HG03045 (cell line): ENCODE data around the gene LAMA3.

Experiments used
- ATAC-seq: cut with Tn5 transposase; IDR thresholded peaks from one replicate; pipeline ENCODE4 v1.9.1; 2021; ENCODE audit warnings: mild to moderate bottlenecking, moderate library complexity; ENCODE audit not compliant: unreplicated experiment

LAMA3 gene

DNA sequence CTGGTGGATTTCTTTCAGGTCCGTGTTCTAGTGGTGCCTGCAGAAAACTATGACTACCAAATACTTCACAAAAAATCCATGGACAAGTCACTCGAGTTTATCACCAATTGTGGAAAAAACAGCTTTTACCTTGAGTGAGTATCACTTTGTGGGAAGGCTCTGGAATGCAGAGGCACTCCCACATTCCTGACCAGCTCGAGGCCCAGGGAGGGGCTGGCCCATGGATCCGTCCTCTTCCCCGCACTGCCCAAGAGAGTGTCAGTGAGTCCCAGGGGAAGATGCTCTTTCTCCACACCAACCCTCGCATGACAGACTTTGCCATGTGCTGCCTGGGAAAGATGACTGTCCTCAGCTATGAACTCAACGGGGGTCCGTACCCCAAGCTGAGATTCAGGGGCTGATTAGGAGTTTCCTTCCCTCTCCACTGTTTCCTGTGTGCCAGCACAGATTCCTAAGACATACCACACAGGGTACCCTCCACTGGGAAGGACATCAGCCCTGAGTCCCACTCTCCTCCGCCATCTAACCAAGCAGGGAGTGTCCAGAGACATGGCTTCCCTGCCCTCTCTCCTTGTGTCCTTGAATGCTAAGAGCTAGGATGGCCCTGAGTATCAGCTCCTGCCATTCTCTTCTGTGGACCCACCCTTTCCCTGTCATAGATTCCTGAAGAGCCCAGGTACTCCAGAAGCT is 155.9 kb downstream of the LAMA3 start:
- ATAC-seq = no peak

DNA sequence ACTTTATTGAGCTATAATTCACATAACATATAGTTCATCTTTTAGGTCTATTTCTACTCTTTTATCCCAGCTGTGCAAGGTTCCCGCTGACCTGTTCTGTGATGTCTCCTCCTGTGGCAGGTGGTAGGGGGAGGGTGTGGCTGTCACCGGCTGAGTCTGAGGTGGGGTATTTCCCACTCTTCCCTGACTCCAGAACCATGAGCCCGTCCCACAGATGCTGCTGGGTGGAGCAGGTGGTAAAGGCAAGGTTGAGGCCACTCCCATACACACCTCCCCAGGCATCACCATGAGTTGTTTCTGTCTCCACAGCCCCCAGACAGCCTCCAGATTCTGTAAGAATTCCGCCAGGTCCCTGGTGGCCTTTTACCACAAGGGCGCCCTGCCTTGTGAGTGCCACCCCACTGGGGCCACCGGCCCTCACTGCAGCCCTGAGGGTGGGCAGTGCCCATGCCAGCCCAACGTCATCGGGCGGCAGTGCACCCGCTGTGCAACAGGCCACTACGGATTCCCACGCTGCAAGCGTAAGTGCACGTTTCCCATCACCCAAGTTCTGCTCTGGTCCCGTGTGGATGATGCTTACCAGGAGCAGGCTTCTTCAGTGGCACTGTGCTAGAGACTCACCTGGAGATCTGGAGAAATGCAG is 156.9 kb downstream of the LAMA3 start:
- ATAC-seq = no peak

DNA sequence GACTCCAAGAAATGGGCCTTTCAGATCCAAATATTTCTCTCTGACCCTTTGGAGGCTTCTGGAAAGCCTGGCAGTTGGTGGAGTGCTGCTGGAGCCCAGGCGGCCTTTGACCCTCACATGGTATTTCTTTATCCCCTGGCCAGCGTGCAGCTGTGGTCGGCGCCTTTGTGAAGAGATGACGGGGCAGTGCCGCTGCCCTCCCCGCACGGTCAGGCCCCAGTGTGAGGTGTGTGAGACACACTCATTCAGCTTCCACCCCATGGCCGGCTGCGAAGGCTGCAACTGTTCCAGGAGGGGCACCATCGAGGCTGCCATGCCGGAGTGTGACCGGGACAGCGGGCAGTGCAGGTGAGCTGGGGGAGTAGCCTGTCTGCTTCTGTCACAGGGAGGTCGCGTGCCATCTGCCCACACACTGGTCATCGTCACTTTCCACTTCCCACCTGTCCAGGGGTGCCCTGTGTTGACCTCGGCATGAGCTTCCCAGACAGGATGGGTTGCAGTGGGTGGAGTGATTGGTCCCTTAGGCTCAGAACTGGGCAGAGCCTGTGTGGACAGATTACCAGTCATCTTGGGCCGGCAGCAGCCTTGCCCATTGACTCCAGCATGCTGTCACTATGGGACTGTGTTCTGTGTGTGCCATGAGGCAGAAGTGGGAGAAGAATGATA is 158.2 kb downstream of the LAMA3 start:
- ATAC-seq = no peak

DNA sequence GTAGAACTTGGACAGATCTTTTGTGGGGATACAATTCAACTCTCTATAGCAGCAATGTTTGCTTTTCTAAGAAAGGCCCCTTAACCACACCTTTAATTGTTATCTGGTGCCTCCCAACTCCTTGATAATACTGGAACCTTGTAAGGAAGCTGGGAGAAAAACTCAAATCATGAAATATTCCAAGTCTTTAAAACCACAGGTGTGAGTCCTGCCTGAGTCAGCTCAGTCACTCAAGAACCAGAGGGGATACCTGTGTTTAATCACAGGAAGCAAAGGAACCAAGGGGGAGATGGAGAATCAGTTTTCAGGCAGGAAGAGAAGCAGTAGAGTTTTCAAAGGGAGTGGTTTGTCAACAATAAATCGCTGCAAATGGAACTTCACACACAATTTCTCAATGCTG is 159.9 kb downstream of the LAMA3 start:
- ATAC-seq = no peak

DNA sequence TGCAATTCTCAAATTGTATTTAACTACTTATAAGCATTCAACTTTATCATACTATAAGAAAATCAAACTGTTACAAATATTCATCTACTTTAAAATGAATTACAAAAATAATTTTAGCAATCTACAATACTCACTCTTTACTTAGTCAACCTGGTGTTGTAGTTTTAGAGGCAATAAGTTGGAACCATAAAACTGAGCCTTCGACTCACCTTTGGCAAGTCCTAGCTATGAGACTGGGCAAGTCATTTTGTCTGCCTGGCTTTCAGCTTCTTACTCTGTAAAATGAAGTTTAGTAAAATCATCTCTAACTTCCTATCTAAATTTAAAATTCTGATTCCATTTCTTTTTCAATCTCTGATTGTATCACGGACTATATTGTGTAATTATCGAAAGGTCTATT is 161.0 kb downstream of the LAMA3 start:
- ATAC-seq = no peak

DNA sequence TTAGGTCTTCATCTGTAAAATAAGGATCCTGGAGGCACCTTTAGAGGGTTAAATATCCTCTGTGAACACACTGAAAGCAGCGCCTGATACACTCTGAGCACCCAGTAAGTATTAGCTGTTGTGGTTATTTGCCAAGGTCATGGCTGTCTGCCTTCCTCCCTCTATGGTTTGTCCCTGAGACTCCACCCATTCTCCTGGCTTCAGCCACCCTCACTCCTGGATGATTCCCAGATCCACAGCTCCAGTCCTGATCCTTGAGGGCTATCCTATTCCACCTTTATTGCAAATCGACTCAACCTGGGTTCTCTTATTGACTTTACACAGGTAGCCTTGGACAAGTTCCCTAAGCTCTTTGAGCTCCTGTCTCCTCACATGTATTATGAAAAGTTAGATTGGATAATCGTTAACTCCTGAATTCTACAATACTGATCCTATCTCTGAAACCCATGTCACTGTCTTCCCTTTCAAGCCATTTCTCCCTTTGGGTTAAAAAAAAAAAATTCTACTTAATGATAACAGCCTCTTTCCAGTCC is 162.3 kb downstream of the LAMA3 start:
- ATAC-seq = no peak

DNA sequence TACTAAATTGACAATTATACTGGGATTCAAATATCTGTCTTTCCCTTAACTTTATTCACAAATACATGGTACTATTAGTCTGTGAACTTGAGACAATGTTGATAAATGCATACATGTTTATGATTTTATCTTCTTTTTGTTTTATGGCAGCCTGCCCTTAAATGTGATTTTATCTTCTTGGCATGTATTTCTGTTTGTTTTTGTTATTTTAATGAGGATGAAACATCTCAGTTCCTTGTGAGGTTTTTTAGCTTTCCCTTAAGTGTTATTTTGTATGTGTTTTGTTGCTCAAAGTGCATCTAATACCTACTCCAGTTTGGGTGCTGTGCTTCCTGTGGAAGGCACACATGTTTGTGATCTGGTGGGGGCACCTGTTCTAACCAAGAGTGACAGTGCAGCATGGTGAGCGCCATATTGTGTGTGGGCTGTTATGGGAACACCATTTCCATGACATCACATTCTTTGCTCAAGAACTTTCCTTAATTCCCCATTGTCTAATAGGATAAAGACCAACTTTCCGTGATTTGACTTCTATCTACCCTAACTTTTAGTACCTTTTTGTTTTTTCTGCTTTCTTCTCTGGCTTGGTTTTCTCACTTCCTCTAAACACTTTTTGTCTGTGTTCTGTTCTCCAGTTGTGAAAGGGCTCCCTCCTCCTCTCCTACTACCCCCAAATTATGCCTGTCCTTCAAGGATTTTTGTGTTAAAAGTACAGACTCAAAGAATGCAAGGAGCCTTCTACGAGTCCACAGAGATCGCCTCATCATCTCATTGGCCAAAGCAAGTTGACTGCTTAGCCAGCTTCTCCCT is 163.2 kb downstream of the LAMA3 start:
- no peak for ATAC-seq

DNA sequence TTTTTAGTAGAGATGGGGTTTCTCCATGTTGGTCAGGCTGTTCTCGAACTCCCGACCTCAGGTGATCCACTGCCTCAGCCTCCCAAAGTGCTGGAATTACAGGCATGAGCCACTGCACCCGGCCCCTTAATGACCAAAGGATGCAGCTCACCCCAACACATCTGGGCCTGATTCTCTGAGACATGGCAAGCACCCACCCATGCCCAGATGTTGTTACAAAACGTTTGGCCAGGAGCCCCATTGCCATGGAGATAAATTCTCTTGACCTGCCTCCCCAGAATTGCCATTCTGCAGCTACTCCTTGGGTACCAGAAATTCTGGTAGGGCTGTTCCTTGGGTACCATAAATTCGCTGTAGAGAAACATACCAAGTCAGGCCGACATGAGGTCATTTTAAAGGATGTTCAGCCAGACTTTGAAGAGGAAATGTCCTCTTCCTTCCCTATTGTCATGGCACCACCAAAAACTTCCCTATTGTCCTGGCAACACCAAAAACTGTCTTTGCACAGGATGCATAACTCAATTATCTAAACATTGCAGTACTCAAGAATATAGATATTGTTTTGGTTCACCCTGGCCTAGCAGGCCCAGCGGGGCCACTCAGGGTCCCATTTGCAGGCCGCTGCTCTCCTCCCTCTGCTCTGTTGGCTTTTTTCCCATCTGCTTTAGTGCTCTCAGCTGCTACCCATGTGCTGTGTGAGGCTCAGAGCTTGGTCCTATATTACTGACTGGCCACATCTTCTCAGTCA is 164.4 kb downstream of the LAMA3 start:
- no peak for ATAC-seq

DNA sequence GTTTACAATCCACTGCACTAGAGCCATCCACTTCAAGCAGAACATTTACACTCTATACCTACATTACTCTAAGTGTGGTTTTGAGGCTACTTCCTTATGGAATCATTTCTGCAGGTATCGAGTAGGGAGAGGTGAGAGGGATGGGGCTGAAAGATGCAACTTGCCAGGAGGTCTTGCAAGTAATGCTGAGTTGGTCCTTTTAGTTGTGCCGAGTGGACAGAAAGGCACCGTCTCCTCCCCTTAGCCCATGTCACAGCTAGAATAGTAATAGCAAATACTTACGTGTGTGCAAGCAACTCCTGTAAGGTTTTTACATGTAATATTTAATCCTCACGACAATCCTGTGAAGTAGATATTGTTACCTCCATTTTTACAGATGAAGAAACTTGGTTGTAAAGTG is 166.5 kb downstream of the LAMA3 start:
- no peak for ATAC-seq

DNA sequence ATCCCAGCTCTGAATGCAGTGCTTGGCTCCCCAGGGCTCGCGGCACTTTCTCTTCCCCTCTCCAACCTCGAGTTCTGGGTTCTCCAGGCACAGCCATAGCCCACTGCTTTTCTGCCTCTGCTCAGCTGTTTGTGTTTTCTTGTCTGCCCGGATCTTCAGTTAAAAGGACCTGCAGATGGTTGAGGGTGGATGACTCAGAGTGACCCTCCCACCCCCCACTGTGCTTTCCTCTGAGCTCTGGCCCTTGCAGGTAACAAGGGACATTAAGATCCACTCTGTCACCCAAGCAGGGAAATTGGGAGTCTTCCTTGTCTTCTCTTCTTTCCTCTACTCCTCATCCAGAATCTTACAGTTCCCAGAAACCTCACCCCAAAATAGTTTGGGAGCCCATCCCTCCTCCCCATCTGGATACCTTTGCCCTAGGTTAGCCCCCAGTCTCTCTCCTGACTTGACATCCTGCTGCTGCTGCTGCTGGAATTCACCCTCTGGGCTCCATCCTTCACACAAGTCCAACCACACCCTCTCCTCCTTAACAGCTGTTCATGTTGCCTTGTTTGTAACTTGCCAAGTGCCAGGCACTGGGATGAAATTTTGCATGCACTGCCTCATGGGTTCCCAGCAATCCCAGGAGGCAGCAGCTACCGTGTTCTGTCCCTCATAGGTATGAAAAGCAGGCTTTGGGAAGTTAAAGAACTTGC is 167.4 kb downstream of the LAMA3 start:
- no peak for ATAC-seq

DNA sequence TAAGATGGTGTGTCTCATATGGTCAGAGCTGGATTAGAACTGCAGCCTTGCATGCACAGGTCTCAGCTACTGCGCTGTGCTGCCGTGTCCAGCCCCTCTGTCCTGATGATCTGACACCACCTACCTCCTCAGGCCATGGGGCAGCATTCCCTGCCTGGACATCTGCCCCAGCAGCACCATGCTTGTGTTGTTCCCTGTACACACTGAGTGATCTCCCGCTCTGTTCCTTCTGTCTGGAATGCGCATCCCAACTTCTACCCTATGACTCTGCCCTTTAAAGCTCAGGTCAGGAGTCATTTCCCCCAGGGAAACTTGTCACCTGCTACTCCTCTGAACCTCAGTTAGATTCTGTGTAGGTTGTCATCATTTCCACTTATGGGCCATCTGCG is 167.9 kb downstream of the LAMA3 start:
- no peak for ATAC-seq

DNA sequence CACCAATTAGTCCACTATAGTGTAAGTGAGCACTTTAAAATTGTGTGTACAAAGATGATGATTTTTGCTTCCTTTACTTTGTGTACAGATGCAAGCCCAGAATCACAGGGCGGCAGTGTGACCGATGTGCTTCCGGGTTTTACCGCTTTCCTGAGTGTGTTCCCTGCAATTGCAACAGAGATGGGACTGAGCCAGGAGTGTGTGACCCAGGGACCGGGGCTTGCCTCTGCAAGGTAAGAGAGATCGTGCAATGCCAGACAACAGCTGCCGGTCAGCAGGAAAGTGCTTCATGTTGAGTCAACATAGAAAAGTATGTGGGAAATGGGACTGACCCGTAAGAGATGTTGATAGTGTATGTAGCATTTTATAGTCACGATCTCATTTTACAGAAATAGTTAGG is 168.5 kb downstream of the LAMA3 start:
- ATAC-seq = no peak

DNA sequence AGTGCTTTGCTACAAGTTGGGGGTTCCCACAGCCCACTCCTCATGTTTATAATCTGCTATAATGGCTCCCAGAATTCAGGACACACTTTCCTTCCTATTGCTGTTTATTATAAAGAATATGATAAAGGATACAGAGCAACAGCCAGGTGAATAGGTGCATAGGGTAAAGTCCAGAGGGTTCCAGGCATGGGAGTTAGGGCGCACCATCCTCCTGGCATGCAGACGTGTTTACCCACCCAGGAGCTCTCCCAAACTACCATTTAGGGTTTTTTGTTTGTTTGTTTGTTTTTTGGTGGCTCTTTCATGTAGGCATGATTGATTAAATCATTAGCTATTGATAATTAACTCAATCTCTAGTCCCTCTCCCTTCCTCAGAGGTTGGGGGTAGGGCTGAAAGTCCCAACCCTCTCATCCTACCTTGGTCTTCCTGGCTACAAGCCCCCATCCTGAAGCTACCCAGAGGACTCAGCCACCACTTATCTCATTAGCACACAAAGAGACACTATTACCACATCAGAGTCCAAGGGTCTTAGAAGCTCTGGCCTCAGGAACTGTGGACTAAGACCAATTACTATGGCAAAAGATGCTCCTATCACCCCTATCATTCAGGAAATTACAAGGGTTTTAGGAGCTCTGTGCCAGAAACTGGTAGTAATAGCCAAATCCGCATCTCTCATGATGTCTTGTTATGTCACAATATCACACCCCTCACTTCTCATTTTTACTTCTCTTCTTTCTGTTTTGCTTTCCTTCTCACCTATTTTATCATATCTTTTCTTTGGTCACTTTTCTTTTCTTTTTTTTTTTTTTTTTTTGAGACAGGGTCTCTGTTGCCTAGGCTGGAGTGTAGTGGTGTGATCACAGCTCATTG is 170.4 kb downstream of the LAMA3 start:
- ATAC-seq = no peak

DNA sequence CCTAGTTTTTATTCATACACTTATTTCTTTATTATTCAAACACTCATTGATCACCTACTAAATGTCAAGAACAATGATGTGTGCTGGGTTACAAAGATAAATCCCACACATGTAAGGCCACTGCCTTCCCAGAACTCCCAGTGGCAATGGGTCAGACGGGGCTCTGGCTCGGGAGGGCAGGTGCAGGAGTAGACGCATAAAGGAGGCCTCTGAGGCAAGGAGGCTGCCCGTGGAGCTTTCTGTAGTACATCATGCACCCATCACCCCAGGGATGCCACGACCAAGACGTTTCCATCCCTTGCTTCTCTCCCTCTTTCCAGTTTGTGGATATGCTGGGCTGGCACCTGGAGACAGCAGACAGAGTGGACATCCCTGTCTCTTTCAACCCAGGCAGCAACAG is 172.1 kb downstream of the LAMA3 start:
- ATAC-seq = no peak

DNA sequence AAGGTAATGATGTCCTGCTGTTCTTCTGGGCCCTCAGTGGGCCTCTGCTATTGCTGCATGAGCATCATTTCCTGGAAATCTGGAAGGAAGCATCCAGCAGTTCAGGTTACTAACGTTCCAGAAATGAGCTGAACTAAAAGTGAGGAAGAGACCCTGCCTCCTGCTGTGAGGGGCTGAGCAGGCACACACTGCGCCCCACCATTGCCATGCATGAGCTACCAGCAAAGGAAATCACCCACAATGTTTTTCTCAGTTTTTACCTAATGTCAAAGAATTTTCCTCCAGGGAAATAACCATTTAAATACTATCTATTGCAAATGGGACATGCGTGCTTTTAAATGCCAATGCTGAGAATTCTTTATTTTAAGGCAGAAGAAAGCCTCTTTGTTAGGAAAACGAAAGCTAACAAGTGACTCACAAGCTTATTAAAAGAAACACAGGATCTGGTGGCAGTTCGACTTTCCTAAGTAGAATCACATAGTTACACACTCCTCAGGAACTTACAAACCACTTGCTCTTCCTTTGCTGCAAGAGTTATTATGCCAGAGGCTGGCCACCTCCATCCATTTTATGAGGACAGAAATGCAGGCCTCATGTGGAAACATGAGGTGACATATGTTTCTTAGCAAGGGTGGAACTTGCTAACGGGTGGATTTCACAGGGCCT is 172.7 kb downstream of the LAMA3 start:
- no peak for ATAC-seq

DNA sequence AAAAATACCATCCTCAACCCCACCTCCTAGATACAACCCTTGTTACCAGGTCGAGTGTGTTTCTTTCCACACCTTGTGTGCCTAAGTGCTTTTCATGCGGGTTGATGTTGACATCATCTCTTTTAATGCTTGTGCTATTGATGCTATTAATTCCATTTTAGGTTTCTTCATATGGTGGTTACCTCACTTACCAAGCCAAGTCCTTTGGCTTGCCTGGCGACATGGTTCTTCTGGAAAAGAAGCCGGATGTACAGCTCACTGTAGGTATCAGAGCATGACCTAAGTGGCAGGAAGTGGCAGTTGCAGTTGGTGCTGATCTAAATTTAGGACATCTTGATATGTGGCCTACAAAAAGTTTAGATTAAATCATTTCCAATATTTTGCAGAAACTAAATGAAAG is 175.4 kb downstream of the LAMA3 start:
- no peak for ATAC-seq

DNA sequence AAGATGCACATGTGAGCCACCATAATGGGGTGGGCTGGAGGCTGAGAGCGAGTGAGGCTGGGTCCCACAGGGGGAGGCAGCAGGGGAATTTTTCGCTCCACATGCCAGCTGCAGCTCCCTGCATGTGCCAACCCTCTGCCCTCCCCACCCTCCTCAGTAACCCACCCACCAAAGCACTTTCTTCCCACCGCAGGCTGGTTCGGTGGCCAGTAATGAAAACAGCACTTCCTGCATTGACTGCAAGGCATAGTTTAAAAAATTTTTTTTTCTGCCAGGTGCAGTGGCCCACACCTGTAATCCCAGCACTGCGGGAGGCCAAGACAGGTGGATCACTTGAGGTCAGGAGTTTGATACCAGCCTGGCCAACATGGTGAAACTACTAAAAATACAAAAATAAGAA is 177.8 kb downstream of the LAMA3 start:
- ATAC-seq = no peak

DNA sequence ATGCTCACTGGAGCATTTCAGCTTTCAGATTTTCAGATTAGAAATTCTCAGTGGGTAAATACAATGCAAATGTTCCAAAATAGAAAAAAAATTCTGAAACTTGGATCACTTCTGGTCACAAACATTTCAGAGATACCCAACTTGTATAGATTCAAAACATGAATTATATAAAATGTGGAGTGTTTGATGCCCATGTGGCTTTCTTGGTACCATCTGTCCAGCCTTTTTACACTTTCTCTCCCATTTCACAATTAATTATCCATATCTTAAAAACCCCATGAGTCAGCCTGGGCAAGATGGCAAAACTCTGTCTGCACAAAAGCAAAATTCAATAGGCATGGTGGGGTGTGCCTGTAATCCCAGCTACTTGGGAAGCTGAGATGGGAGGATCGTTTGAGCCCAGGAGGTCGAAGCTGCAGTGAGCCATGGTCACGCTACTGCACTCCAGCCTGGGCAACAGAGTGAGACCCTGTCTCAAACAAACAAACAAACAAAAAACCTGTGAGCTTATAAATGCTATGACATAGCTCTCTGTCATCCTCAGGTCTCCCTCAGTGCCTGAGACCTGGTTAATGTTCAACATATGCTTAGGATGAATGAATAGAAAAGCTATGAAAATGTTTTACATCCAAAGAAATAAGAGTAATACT is 179.0 kb downstream of the LAMA3 start:
- no peak for ATAC-seq
